Mesendoderm (in vitro differentiated cells): ENCODE measurements around the gene NKG7.
"Not testable (repeated sequence)": the region's sequence is repeated elsewhere in the genome, so short reads cannot be mapped to it uniquely, and the experiment has no call there.

Experiments
- DNase-seq: peaks from one replicate; pipeline ENCODE4 v3.0.0; 2013
- H2AK5ac ChIP-seq: 2 replicates; pipeline ENCODE4 v1.6.1; 2013; ENCODE audit warnings: low read length, inconsistent platforms
- H2BK120ac ChIP-seq: 2 replicates; pipeline ENCODE4 v1.6.1; 2013; ENCODE audit warnings: low read depth, mild to moderate bottlenecking, low read length, moderate library complexity, mixed read lengths
- H2BK15ac ChIP-seq: replicated peaks from 2 replicates; pipeline ENCODE4 v1.6.1; 2013; ENCODE audit warnings: low read depth, mild to moderate bottlenecking, moderate library complexity
- H2BK5ac ChIP-seq: 2 replicates; pipeline ENCODE4 v1.6.1; 2013; ENCODE audit warnings: low read length, inconsistent platforms
- H3K18ac ChIP-seq: 2 replicates; pipeline ENCODE4 v1.6.1; 2013; ENCODE audit warnings: mild to moderate bottlenecking, low read length, mixed read lengths
- H3K23ac ChIP-seq: one replicate; pipeline ENCODE4 v1.6.1; 2013; ENCODE audit warnings: low read length
- H3K27ac ChIP-seq: 2 replicates; pipeline ENCODE4 v1.5.1; 2013; ENCODE audit warnings: low read depth, mild to moderate bottlenecking, inconsistent platforms, low read length, moderate library complexity
- H3K27me3 ChIP-seq: 2 replicates; pipeline ENCODE4 v1.6.1; 2013; ENCODE audit warnings: low read length, control low read depth, mild to moderate bottlenecking, inconsistent platforms; ENCODE audit not compliant: insufficient read depth, poor library complexity
- H3K36me3 ChIP-seq: 2 replicates; pipeline ENCODE4 v1.6.1; 2013; ENCODE audit warnings: low read length, inconsistent platforms; ENCODE audit not compliant: control insufficient read depth, insufficient read depth
- H3K4ac ChIP-seq: one replicate; pipeline ENCODE4 v1.6.1; 2013; ENCODE audit warnings: low read depth, mild to moderate bottlenecking, low read length, moderate library complexity
- H3K4me1 ChIP-seq: 2 replicates; pipeline ENCODE4 v1.6.1; 2013; ENCODE audit warnings: low read depth, low read length, inconsistent platforms; ENCODE audit not compliant: control insufficient read depth
- H3K4me2 ChIP-seq: 2 replicates; pipeline ENCODE4 v1.6.1; 2013; ENCODE audit warnings: low read length
- H3K4me3 ChIP-seq: 2 replicates; pipeline ENCODE4 v1.5.1; 2013; ENCODE audit warnings: mild to moderate bottlenecking, low read length
- H3K56ac ChIP-seq: one replicate; pipeline ENCODE4 v1.6.1; 2013; ENCODE audit warnings: low read length
- H3K79me1 ChIP-seq: 2 replicates; pipeline ENCODE4 v1.6.1; 2013; ENCODE audit warnings: low read length, inconsistent platforms
- H3K79me2 ChIP-seq: 2 replicates; pipeline ENCODE4 v1.6.1; 2013; ENCODE audit warnings: mild to moderate bottlenecking, low read length; ENCODE audit not compliant: control insufficient read depth, insufficient read depth
- H3K9ac ChIP-seq: 2 replicates; pipeline ENCODE4 v1.6.1; 2013; ENCODE audit warnings: low read length, inconsistent platforms
- H4K5ac ChIP-seq: one replicate; pipeline ENCODE4 v1.6.1; 2013; ENCODE audit warnings: low read length
- H4K8ac ChIP-seq: one replicate; pipeline ENCODE4 v1.6.1; 2013; ENCODE audit warnings: low read depth, mild to moderate bottlenecking, control low read depth, low read length, moderate library complexity
- WGBS: extraction: QIAGEN DNeasy Blood & Tissue Kit; methylation state at CpG from one replicate; pipeline ENCODE4 v1.1.7; 2013; ENCODE audit warnings: low lambda C conversion rate, missing lambda C conversion rate; ENCODE audit not compliant: insufficient coverage; ENCODE audit errors: extremely low coverage; 5-methylcytosine and 5-hydroxymethylcytosine counted together

Gene NKG7

DNA sequence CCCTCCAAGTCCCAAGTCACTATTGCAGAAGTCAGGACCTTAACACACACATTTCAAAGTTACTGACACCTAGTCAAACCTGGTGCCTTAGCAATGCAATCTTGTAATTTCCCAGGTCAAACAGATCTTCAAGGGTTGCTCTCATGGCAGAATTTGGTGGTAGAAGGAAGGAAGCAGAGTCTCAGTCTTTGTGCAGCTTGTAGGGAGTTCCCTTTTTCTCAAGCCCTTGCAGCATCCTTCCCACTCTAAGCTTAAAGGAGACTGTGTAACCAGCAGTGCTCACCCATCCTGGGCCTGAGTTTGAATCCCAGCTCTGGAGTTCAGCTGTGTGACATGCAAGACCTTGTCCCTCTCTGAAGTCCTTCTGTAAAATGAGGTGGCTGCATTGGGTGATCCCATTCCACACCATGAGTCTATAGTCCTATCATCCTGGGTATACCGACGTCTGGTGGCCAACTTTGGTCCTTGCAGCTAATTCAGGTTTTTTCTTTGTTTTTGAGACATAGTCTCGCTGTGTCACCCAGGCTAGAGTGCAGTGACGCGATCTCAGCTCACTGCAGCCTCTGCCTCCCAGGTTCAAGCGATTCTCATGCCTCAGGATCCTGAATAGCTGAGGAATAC lies 35.2 kb upstream of the NKG7 start:
- peak; percentile 79 for DNase-seq
- Histone ChIP-seq H3K79me1 (no peaks in the 10 kb centered on the region), H3K36me3 (no peaks in the 10 kb centered on the region), H3K18ac (no peak overlapping the region), H3K23ac (no peak overlapping the region), H2AK5ac (no peak overlapping the region), H4K8ac (no peak overlapping the region), H3K4me2 (no peak overlapping the region), H3K79me2 (no peaks in the 10 kb centered on the region), H4K5ac (no peak overlapping the region), H3K27me3 (no peaks in the 10 kb centered on the region), H2BK15ac (no peak overlapping the region), H2BK5ac (no peak overlapping the region), H3K4ac (no peak overlapping the region), H3K56ac (no peak overlapping the region), H3K9ac (no peak overlapping the region), H3K27ac (no peak overlapping the region), H2BK120ac (no peak overlapping the region), H3K4me3 (no peak overlapping the region), H3K4me1 (no peaks in the 10 kb centered on the region)
- no CpG with 5 or more reads among the region's 6 CpGs for WGBS

DNA sequence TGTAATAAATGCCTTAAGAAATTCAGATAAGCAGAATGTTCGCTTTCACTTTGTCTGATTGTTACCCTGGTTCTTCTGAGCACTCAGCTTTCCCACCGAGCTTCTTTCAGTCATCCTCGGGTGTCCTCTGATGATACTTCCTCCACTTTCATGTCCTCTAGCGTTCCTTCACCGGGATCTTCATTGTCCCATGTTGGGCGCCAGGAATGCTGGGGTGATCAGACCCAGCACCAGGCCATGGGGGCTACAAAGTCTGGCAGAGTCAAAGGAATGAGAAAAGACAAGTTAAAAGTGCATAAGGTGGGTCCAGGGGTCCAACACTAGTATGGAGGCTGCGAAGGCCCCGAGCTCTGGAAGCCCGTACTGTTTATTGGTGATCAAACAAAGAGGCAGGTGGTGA lies 29.7 kb upstream of the NKG7 start:
- H3K4me1 ChIP-seq: no peaks in the 10 kb centered on the region
- H3K36me3 ChIP-seq: no peaks in the 10 kb centered on the region
- no peak overlapping the region for H3K27ac ChIP-seq
- no peaks in the 10 kb centered on the region for H3K27me3 ChIP-seq
- H3K4me3 ChIP-seq: no peak overlapping the region
- no peak overlapping the region for H2BK15ac ChIP-seq
- H3K4ac ChIP-seq: no peak overlapping the region
- H3K79me2 ChIP-seq: no peaks in the 10 kb centered on the region
- no peak overlapping the region for H3K9ac ChIP-seq
- no peak overlapping the region for H2AK5ac ChIP-seq
- WGBS: no CpG with 5 or more reads among the region's 9 CpGs
- no peak overlapping the region for H3K56ac ChIP-seq
- H3K23ac ChIP-seq: no peak overlapping the region
- H3K4me2 ChIP-seq: no peak overlapping the region
- no peak overlapping the region for H2BK5ac ChIP-seq
- no peak overlapping the region for H4K5ac ChIP-seq
- no peaks in the 10 kb centered on the region for H3K79me1 ChIP-seq
- no peak overlapping the region for H4K8ac ChIP-seq
- no peak overlapping the region for H3K18ac ChIP-seq
- H2BK120ac ChIP-seq: no peak overlapping the region
- no peak for DNase-seq

DNA sequence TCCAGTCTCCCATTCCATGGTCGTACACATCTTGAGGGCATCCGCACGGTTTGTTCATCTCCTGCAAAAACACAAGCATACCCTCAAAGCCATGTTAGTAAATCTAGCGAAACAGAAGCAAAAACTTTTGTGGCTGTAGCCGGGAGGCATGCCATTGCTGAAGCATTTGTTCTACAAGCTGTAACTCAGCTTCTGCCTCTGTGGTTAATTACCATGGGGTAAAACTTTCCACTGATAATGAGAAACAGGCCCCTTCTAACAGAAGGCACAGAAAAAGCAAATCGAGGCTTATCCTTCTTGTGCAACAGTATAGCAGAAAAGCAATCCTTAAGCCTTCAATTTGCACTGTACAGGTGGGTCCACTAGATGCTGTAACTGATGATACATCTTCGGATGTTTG lies 27.5 kb upstream of the NKG7 start:
- H3K18ac ChIP-seq, H3K79me1 ChIP-seq, DNase-seq, H3K27me3 ChIP-seq, H3K9ac ChIP-seq, H2BK120ac ChIP-seq, H3K27ac ChIP-seq, H3K36me3 ChIP-seq, H3K79me2 ChIP-seq, H3K4me3 ChIP-seq, H2BK15ac ChIP-seq, H3K23ac ChIP-seq, H3K56ac ChIP-seq, H4K8ac ChIP-seq, H3K4ac ChIP-seq, H3K4me1 ChIP-seq, H3K4me2 ChIP-seq, H2AK5ac ChIP-seq, H2BK5ac ChIP-seq, H4K5ac ChIP-seq: not testable (repeated sequence)
- WGBS: no CpG with 5 or more reads among the region's 7 CpGs

DNA sequence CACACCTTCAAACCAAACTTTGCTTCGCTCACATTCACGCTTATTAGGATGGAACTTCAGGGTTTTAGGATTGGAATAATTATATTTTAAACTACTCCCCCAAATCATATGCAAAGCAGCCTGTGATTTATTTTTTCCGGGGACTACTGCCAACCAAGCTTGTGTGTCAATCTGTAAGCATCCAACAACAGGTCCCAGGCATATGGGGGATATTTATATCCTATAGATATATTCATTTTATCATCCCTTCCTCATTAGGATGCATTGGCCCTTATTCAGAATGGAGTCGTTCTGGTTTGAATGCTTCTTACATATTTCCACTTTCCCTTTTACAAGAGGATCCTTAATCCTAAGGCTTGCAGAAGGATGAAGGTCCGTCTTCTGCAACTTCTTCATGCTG lies 26.8 kb upstream of the NKG7 start:
- no peak for DNase-seq
- Histone ChIP-seq H3K4me1 (no peaks in the 10 kb centered on the region), H3K27me3 (no peaks in the 10 kb centered on the region), H3K4me3 (no peak overlapping the region), H2AK5ac (no peak overlapping the region), H4K8ac (no peak overlapping the region), H3K4me2 (no peak overlapping the region), H2BK15ac (no peak overlapping the region), H3K79me2 (no peaks in the 10 kb centered on the region), H3K27ac (no peak overlapping the region), H3K4ac (no peak overlapping the region), H3K36me3 (no peaks in the 10 kb centered on the region), H4K5ac (no peak overlapping the region), H2BK5ac (no peak overlapping the region), H3K56ac (no peak overlapping the region), H3K18ac (no peak overlapping the region), H2BK120ac (no peak overlapping the region), H3K23ac (no peak overlapping the region), H3K9ac (no peak overlapping the region), H3K79me1 (peaks cover 3% of the 10 kb centered on the region)
- no CpG with 5 or more reads among the region's 5 CpGs for WGBS

DNA sequence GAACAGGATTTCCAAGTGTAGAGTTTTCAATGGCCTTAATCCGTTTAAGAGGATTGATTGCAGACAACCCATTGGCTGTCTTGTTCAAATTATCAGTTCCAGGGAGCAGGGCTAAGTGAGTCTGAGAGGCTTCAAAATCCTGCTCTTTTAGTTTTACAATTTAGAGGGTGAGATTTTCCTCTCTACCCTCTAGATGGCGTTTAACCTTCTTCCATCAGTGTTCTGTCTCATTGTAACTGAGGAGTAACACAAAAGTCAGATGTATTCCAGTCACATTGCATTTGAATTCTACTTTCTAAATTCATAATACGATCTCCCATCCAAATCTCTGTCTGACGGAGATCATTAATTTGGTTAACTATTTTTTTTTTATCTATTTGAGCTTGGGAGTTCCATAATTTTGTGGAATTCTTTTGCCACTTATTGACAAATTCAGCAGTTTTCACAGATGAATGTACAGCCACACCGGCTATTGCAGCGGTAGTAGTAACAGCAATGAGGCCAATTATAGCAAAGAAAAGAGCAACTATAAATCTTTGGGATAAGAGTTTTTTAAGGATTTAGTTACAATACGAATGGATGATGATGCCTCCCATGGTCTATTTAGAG lies 25.7 kb upstream of the NKG7 start:
- no peak overlapping the region for H3K23ac ChIP-seq
- H2AK5ac ChIP-seq: no peak overlapping the region
- no peak overlapping the region for H3K9ac ChIP-seq
- H3K56ac ChIP-seq: no peak overlapping the region
- no peaks in the 10 kb centered on the region for H3K36me3 ChIP-seq
- peaks cover 3% of the 10 kb centered on the region for H3K79me1 ChIP-seq
- H3K4me1 ChIP-seq: peaks cover 3% of the 10 kb centered on the region
- H4K5ac ChIP-seq: no peak overlapping the region
- no peak overlapping the region for H2BK120ac ChIP-seq
- H3K4ac ChIP-seq: no peak overlapping the region
- no peak overlapping the region for H3K4me2 ChIP-seq
- no peak overlapping the region for H2BK5ac ChIP-seq
- no peak overlapping the region for H3K27ac ChIP-seq
- H3K79me2 ChIP-seq: no peaks in the 10 kb centered on the region
- H2BK15ac ChIP-seq: no peak overlapping the region
- no peak overlapping the region for H4K8ac ChIP-seq
- DNase-seq: peak; percentile 56
- no CpG with 5 or more reads among the region's 7 CpGs for WGBS
- no peak overlapping the region for H3K4me3 ChIP-seq
- H3K18ac ChIP-seq: no peak overlapping the region
- H3K27me3 ChIP-seq: no peaks in the 10 kb centered on the region

DNA sequence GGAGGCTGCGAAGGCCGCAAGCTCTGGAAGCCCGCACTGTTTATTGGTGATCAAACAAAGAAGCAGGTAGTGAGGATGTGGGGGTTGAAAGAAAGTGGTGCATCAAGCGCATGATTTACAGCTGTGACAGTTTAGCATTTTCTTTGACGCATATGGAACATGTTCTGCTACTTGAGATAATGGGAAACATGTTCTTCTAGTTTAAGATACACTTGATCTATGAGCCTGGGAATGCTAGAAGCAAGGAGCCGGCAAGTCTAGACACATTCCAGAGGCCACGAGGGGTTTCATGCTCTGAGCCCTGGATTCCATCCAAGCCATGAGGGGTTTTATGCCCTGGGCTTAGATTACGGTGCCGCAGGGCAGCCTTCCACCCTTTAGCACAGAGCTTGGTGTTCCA lies 25.0 kb upstream of the NKG7 start:
- H4K8ac ChIP-seq, H3K56ac ChIP-seq, H3K4me1 ChIP-seq, H3K4me2 ChIP-seq, H3K27me3 ChIP-seq, H2BK15ac ChIP-seq, H3K18ac ChIP-seq, H4K5ac ChIP-seq, DNase-seq, H3K79me1 ChIP-seq, H2BK120ac ChIP-seq, H3K36me3 ChIP-seq, H3K23ac ChIP-seq, H3K4me3 ChIP-seq, H3K9ac ChIP-seq, H2BK5ac ChIP-seq, H3K79me2 ChIP-seq, H3K27ac ChIP-seq, H3K4ac ChIP-seq, H2AK5ac ChIP-seq: not testable (repeated sequence)
- no CpG with 5 or more reads among the region's 9 CpGs for WGBS
